GM23338 (cell line): Measurements from ENCODE around the gene PIM3. TPM values are rescaled to one million over a fixed set of nuclear protein-coding genes. Genes with fewer than 3 reads are reported as not detected.
"Not testable (repeated sequence)": the region's sequence is repeated elsewhere in the genome, so short reads cannot be mapped to it uniquely, and the experiment has no call there.

Experiments
- ATAC-seq: fragments of 200-7000 bp; cut with Tn5 transposase; 3 replicates; pipeline ENCODE4 v1.9.1; 2020
- DNase-seq: peaks from one replicate; pipeline ENCODE4 v3.0.0-alpha.2; 2015; ENCODE audit warnings: low spot score
- H2AFZ ChIP-seq: fragments of 200-600 bp; sonication (generic); 2 replicates; pipeline ENCODE4 v1.8.0; 2016; ENCODE audit warnings: antibody characterized with exemption, mild to moderate bottlenecking, moderate library complexity
- H3F3A ChIP-seq: fragments of 200-600 bp; sonication (generic); replicated peaks from 2 replicates; pipeline ENCODE4 v1.8.0; 2017; ENCODE audit warnings: antibody characterized with exemption, mixed run types, low read depth
- H3K27ac ChIP-seq: fragments of 200-600 bp; sonication (generic); 2 replicates; pipeline ENCODE4 v1.6.1; 2016; ENCODE audit warnings: low read depth
- H3K27me3 ChIP-seq: fragments of 200-600 bp; sonication (generic); 2 replicates; pipeline ENCODE4 v1.8.0; 2016; ENCODE audit warnings: mild to moderate bottlenecking, mixed run types, moderate library complexity; ENCODE audit not compliant: insufficient read depth
- H3K36me3 ChIP-seq: fragments of 200-600 bp; sonication (generic); 2 replicates; pipeline ENCODE4 v1.8.0; 2016; ENCODE audit warnings: mild to moderate bottlenecking; ENCODE audit not compliant: insufficient read depth
- H3K4me1 ChIP-seq: fragments of 200-600 bp; sonication (generic); 2 replicates; pipeline ENCODE4 v1.8.0; 2016; ENCODE audit warnings: mild to moderate bottlenecking, moderate library complexity; ENCODE audit not compliant: insufficient read depth
- H3K4me2 ChIP-seq: fragments of 200-600 bp; sonication (generic); 2 replicates; pipeline ENCODE4 v1.7.1; 2017; ENCODE audit warnings: mixed run types
- H3K4me3 ChIP-seq: fragments of 200-600 bp; sonication (generic); 2 replicates; pipeline ENCODE4 v1.6.1; 2016; ENCODE audit warnings: mixed run types
- H3K79me2 ChIP-seq: fragments of 200-600 bp; sonication (generic); replicated peaks from 2 replicates; pipeline ENCODE4 v1.8.0; 2017; ENCODE audit warnings: mild to moderate bottlenecking; ENCODE audit not compliant: insufficient read depth
- H3K9me2 ChIP-seq: fragments of 200-600 bp; sonication (generic); 2 replicates; pipeline ENCODE4 v1.8.0; 2017; ENCODE audit not compliant: insufficient read depth
- H4K20me1 ChIP-seq: fragments of 200-600 bp; sonication (generic); replicated peaks from 2 replicates; pipeline ENCODE4 v1.8.0; 2017; ENCODE audit warnings: mild to moderate bottlenecking; ENCODE audit not compliant: insufficient read depth
- H3K27ac Mint-ChIP-seq: 2 replicates; pipeline ENCODE4 v1.8.0; 2020; ENCODE audit warnings: inconsistent platforms, mild to moderate bottlenecking, moderate library complexity, mixed read lengths
- H3K27me3 Mint-ChIP-seq: 3 replicates; pipeline ENCODE4 v1.8.0; 2022; ENCODE audit warnings: low read depth, mild to moderate bottlenecking, moderate library complexity, mixed read lengths, inconsistent platforms; ENCODE audit not compliant: insufficient read depth, poor library complexity
- H3K36me3 Mint-ChIP-seq: 3 replicates; pipeline ENCODE4 v1.8.0; 2021; ENCODE audit warnings: low read depth, mild to moderate bottlenecking, inconsistent platforms, moderate library complexity, mixed read lengths
- H3K4me1 Mint-ChIP-seq: 3 replicates; pipeline ENCODE4 v1.8.0; 2020; ENCODE audit warnings: mild to moderate bottlenecking, inconsistent platforms, mixed read lengths
- H3K4me3 Mint-ChIP-seq: 3 replicates; pipeline ENCODE4 v1.8.0; 2021; ENCODE audit warnings: moderate library complexity, mild to moderate bottlenecking, inconsistent platforms, mixed read lengths
- H3K9me3 Mint-ChIP-seq: 3 replicates; pipeline ENCODE4 v1.8.0; 2020; ENCODE audit warnings: moderate library complexity, mild to moderate bottlenecking, inconsistent platforms, mixed read lengths
- CREB1 ChIP-seq: fragments of 250-450 bp; sonication (Bioruptor Pico); IDR thresholded peaks from 2 replicates; pipeline ENCODE4 v1.5.0; 2020; ENCODE audit warnings: low read depth, mild to moderate bottlenecking, moderate library complexity
- EZH2 ChIP-seq: fragments of 200-600 bp; sonication (generic); IDR thresholded peaks from one replicate; pipeline ENCODE4 v1.8.0; 2017; ENCODE audit warnings: antibody characterized with exemption, mild to moderate bottlenecking, low read depth; ENCODE audit not compliant: unreplicated experiment
- EZH2phosphoT487 ChIP-seq: fragments of 200-600 bp; sonication (generic); IDR thresholded peaks from one replicate; pipeline ENCODE4 v1.8.1; 2018; ENCODE audit warnings: antibody characterized with exemption; ENCODE audit not compliant: unreplicated experiment
- JUNB ChIP-seq: IDR thresholded peaks from one replicate; pipeline ENCODE4 v1.6.1; 2016; ENCODE audit warnings: antibody characterized with exemption; ENCODE audit not compliant: unreplicated experiment
- NANOG ChIP-seq: IDR thresholded peaks from 2 replicates; pipeline ENCODE4 v1.6.1; 2016; ENCODE audit warnings: antibody characterized with exemption, borderline replicate concordance
- POLR2AphosphoS5 ChIP-seq: IDR thresholded peaks from 2 replicates; pipeline ENCODE4 v1.6.1; 2016; ENCODE audit warnings: antibody characterized with exemption, low read depth
- REST ChIP-seq: IDR thresholded peaks from one replicate; pipeline ENCODE4 v1.6.1; 2018; ENCODE audit warnings: antibody characterized with exemption; ENCODE audit not compliant: unreplicated experiment
- STAT1 ChIP-seq: IDR thresholded peaks from one replicate; pipeline ENCODE4 v1.6.1; 2016; ENCODE audit warnings: antibody characterized with exemption; ENCODE audit not compliant: unreplicated experiment
- ZNF114 ChIP-seq: fragments of 250-450 bp; sonication (Bioruptor Pico); IDR thresholded peaks from 2 replicates; pipeline ENCODE4 v1.5.0; 2020; ENCODE audit warnings: mild to moderate bottlenecking, moderate library complexity
- polyA plus RNA-seq: library from polyadenylated mRNA; unstranded; fragments of >200 nt; fragmentation: Nextera tagmentation; extraction: Ambion mirVana; gene quantifications from 2 replicates; pipeline ENCODE4 v1.2.1, GENCODE V29; 2016
- total RNA-seq: library from RNA; depleted of rRNA; stranded (reverse); fragments of >200 nt; shearing (Covaris generic); gene quantifications from 2 replicates; pipeline ENCODE4 v1.2.3, GENCODE V29; 2014

Gene PIM3
- total and polyA plus RNA-seq, 2 experiments from 2014 or later, result 17.7 to 37.3 TPM

GRCh38 chr22:49986325-49986724, 25.8 kb downstream of the PIM3 start (continued):
- TF ChIP-seq CREB1 (no peak), JUNB (no peak), POLR2AphosphoS5 (no peak), EZH2phosphoT487 (no peak)

GRCh38 chr22:49989826-49990225, 29.3 kb downstream of the PIM3 start:
- not testable (repeated sequence) for DNase-seq, ATAC-seq, H3K36me3 ChIP-seq, H3K27ac Mint-ChIP-seq, H2AFZ ChIP-seq, H3K4me1 Mint-ChIP-seq, H3K36me3 Mint-ChIP-seq, H3K4me3 ChIP-seq, H3F3A ChIP-seq, H3K9me2 ChIP-seq, H3K27ac ChIP-seq, H3K79me2 ChIP-seq, H4K20me1 ChIP-seq, H3K4me3 Mint-ChIP-seq, H3K27me3 Mint-ChIP-seq, H3K4me1 ChIP-seq, H3K4me2 ChIP-seq
- peaks cover 29% of the 10 kb centered on the region for H3K9me3 Mint-ChIP-seq
- H3K27me3 ChIP-seq, result peaks cover 11% of the 10 kb centered on the region

GRCh38 chr22:49991167-49991566, 30.6 kb downstream of the PIM3 start:
- no peak overlapping the region for H3K27ac ChIP-seq
- no peaks in the 10 kb centered on the region for H3K36me3 ChIP-seq
- H3K27me3 ChIP-seq, result no peaks in the 10 kb centered on the region
- Mint-ChIP-seq H3K9me3 (peaks cover 29% of the 10 kb centered on the region), H3K4me3 (no peak overlapping the region), H3K4me1 (peaks cover 3% of the 10 kb centered on the region; the same call in 1 of the 3 replicates), H3K27ac (no peak overlapping the region), H3K27me3 (peaks cover 5% of the 10 kb centered on the region), H3K36me3 (peaks cover 3% of the 10 kb centered on the region; the same call in 2 of the 3 replicates)
- DNase-seq, result no peak
- no peaks in the 10 kb centered on the region; the same call in 1 of the 2 replicates for H3K4me1 ChIP-seq
- no peak overlapping the region for H2AFZ ChIP-seq
- no peak for ATAC-seq
- H3K4me2 ChIP-seq, result no peak overlapping the region
- TF ChIP-seq REST (no peak), STAT1 (no peak), EZH2 (no peak), ZNF114 (no peak), NANOG (no peak), POLR2AphosphoS5 (no peak)
- H3K4me3 ChIP-seq, result no peak overlapping the region
- no peaks in the 10 kb centered on the region for H3F3A ChIP-seq
- H3K79me2 ChIP-seq, result no peaks in the 10 kb centered on the region
- no peaks in the 10 kb centered on the region for H3K9me2 ChIP-seq
- no peaks in the 10 kb centered on the region for H4K20me1 ChIP-seq
